GM12878 (cell line): ENCODE measurements around the gene AHCY. TPM values are rescaled to one million over a fixed set of nuclear protein-coding genes. Genes with fewer than 3 reads are reported as not detected.

ENCODE experiments used
- ATAC-seq: fragments of 200-7000 bp; cut with Tn5 transposase; 3 replicates; pipeline ENCODE4 v1.9.1; 2020; ENCODE audit warnings: mild to moderate bottlenecking, moderate library complexity
- BruUV-seq: library from RNA; stranded (reverse); fragments of 400-500 nt; replicated peaks from 2 replicates; lab custom pipeline; 2021; lab: Mats Ljungman, UMichigan
- CTCF ChIA-PET: fragments of 300-600 bp; sonication (Branson Sonifier 250); formaldehyde crosslinking; extraction: SDS; loops from one replicate; lab custom pipeline; 2021; ENCODE audit warnings: inconsistent platforms; lab: Yijun Ruan, JAX
- POLR2A ChIA-PET: fragments of 350-600 bp; formaldehyde crosslinking; extraction: SDS; loops from one replicate; lab custom pipeline; 2021; ENCODE audit warnings: inconsistent platforms; lab: Charles Lee
- RAD21 ChIA-PET: fragments of 300-600 bp; sonication (Branson Sonifier 250); formaldehyde crosslinking; loops from one replicate; lab custom pipeline; 2023; ENCODE audit warnings: antibody characterized with exemption; ENCODE audit not compliant: unreplicated experiment; lab: Charles Lee
- SMC1A ChIA-PET: fragments of 300-600 bp; sonication (Branson Sonifier 250); formaldehyde crosslinking; loops from one replicate; lab custom pipeline; 2023; ENCODE audit not compliant: unreplicated experiment, uncharacterized antibody; lab: Charles Lee
- DNase-seq: peaks from one replicate; pipeline ENCODE4 v3.0.0-alpha.2; 2011; ENCODE audit warnings: low read depth, low spot score
- FAIRE-seq: peaks from 3 replicates; lab custom pipeline; 2011; peaks lifted over from hg19 to GRCh38; lab: Jason Lieb, UNC
- H2AFZ ChIP-seq: 2 replicates; pipeline ENCODE4 v1.6.0; 2011; ENCODE audit warnings: low read depth, low read length, control low read depth; ENCODE audit not compliant: control insufficient read depth
- H3K27ac ChIP-seq: 2 replicates; pipeline ENCODE4 v1.5.1; 2011; ENCODE audit warnings: control low read depth; ENCODE audit not compliant: control insufficient read depth, insufficient read depth
- H3K27me3 ChIP-seq, 2 experiments: replicated peaks in 1 of 2; 2 replicates each; pipeline versions ENCODE4 v1.6.0 to v1.6.1; 2011; ENCODE audit warnings: low read length in 1 of 2; ENCODE audit not compliant: control insufficient read depth in 2 of 2, insufficient read depth in 2 of 2
- H3K36me3 ChIP-seq, 2 experiments: 2 replicates each; pipeline ENCODE4 v1.5.1; 2011; ENCODE audit warnings: low read length in 1 of 2; ENCODE audit not compliant: control insufficient read depth in 2 of 2, insufficient read depth in 2 of 2
- H3K4me1 ChIP-seq: 2 replicates; pipeline ENCODE4 v1.6.1; 2011; ENCODE audit warnings: mild to moderate bottlenecking, low read length, moderate library complexity, mixed read lengths; ENCODE audit not compliant: control insufficient read depth, insufficient read depth
- H3K4me2 ChIP-seq: 2 replicates; pipeline ENCODE4 v1.6.0; 2011; ENCODE audit warnings: control low read depth; ENCODE audit not compliant: control insufficient read depth, insufficient read depth
- H3K4me3 ChIP-seq: fragments of 200-600 bp; sonication (generic); 2 replicates; pipeline ENCODE4 v1.5.1; 2016
- H3K79me2 ChIP-seq: 2 replicates; pipeline ENCODE4 v1.6.0; 2011; ENCODE audit warnings: low read length; ENCODE audit not compliant: control insufficient read depth, insufficient read depth
- H3K9ac ChIP-seq: 2 replicates; pipeline ENCODE4 v1.8.0; 2011; ENCODE audit warnings: low read length, control low read depth, mixed read lengths; ENCODE audit not compliant: control insufficient read depth, insufficient read depth
- H3K9me3 ChIP-seq: replicated peaks from 3 replicates; pipeline ENCODE4 v1.5.1; 2011; ENCODE audit warnings: mild to moderate bottlenecking, low read length; ENCODE audit not compliant: control insufficient read depth, insufficient read depth
- H4K20me1 ChIP-seq: 2 replicates; pipeline ENCODE4 v1.6.0; 2011; ENCODE audit not compliant: control insufficient read depth, insufficient read depth
- CTCF ChIP-seq, 3 experiments: IDR thresholded peaks in 2 of 3; conservative IDR thresholded peaks in 1 of 3; 2 replicates each; pipeline ENCODE4 v1.5.1; 2011; ENCODE audit warnings: low read depth in 3 of 3, low read length in 3 of 3, mild to moderate bottlenecking in 3 of 3, control low read depth in 2 of 3, moderate library complexity in 2 of 3, inconsistent platforms in 1 of 3, mixed read lengths in 1 of 3; ENCODE audit not compliant: control insufficient read depth in 2 of 3, insufficient read depth in 1 of 3; ENCODE audit errors: extremely low read depth in 1 of 3
- GABPA ChIP-seq: IDR thresholded peaks from 2 replicates; pipeline ENCODE4 v1.6.1; 2014; ENCODE audit warnings: antibody characterized with exemption, low read depth, mild to moderate bottlenecking, inconsistent platforms
- IRF4 ChIP-seq: IDR thresholded peaks from 2 replicates; pipeline ENCODE4 v1.6.1; 2011; ENCODE audit warnings: low read depth, low read length
- NFYA ChIP-seq: IDR thresholded peaks from 2 replicates; pipeline ENCODE4 v1.6.1; 2011; ENCODE audit warnings: low read depth, mild to moderate bottlenecking, low read length, improper control_type of control experiment, borderline replicate concordance
- NFYB ChIP-seq: IDR thresholded peaks from 2 replicates; pipeline ENCODE4 v1.6.1; 2011; ENCODE audit warnings: low read depth, mild to moderate bottlenecking, low read length, improper control_type of control experiment, moderate library complexity; ENCODE audit not compliant: insufficient read depth
- WGBS: methylation state at CpG from one replicate; pipeline ENCODE4 v1.1.6; 2016; ENCODE audit warnings: low lambda C conversion rate; ENCODE audit not compliant: insufficient replicate concordance, insufficient coverage; ENCODE audit errors: missing lambda C conversion rate; 5-methylcytosine and 5-hydroxymethylcytosine counted together
- in situ Hi-C: fragments of 300-500 bp; cut with MboI; formaldehyde crosslinking; loops from 9 replicates; pipeline ENCODE4 v1.14.3; 2018; ENCODE audit warnings: mixed read lengths
- intact Hi-C: fragments of 100-400 bp; cut with micrococcal nuclease; formaldehyde crosslinking; loops from one replicate; pipeline ENCODE4 v1.14.2; 2022; ENCODE audit not compliant: unreplicated experiment
- polyA plus RNA-seq, 11 experiments: library from polyadenylated mRNA; depleted of rRNA in 4 of 11; unstranded in 6 of 11; stranded (reverse) in 5 of 11; fragments of >200 nt; fragmentation: Nextera tagmentation in 4 of 11; fragmentation: Illumina TruSeq in 1 of 11; extraction: Ambion mirVana in 4 of 11; extraction: Trizol in 1 of 11; gene quantifications; 1 replicate in 1 of 11; 2 replicates in 10 of 11; pipeline versions ENCODE4 v1.2.1 to v1.2.3, GENCODE V29; 2011 to 2016; ENCODE audit warnings: inconsistent platforms in 2 of 11, missing spikeins in 2 of 11, low read depth in 1 of 11
- total RNA-seq, 4 experiments: library from RNA; depleted of rRNA in 3 of 4; stranded (reverse); fragments of >200 nt in 3 of 4; fragmentation: Illumina TruSeq in 1 of 4; extraction: Trizol in 1 of 4; gene quantifications; 2 replicates each; pipeline versions ENCODE4 v1.2.1 to v1.2.3, GENCODE V29; 2013 to 2021
- TF ChIP-seq, protein P1 (sequence below): fragments of 450-650 bp; IDR thresholded peaks from 2 replicates; pipeline ENCODE4 v1.6.1; 2018; ENCODE audit warnings: borderline replicate concordance, mild to moderate bottlenecking; ENCODE audit not compliant: partially characterized antibody

Gene AHCY
- total and polyA plus RNA-seq, 10 of the 15 experiments (the other 5 are each of a cell fraction or from before 2014, with no cell fraction given), result 84.9 to 223 (median 181) TPM

GRCh38 chr20:34344238-34344637, 41.1 kb upstream of the AHCY start:
- CTCF ChIA-PET, result interaction anchor here (0.7 kb wide), 1 partner anchor 197 kb away, joined by 3 read pairs; no protein-coding TSS in a partner anchor

More at GRCh38 chr20:34344238-34344637, 41.1 kb upstream of the AHCY start:
- Histone ChIP-seq H3K27ac (no peak overlapping the region), H3K4me1 (peaks cover 6% of the 10 kb centered on the region; the same call in 1 of the 2 replicates), H3K9me3 (no peaks in the 10 kb centered on the region), H3K27me3 (no peaks in the 10 kb centered on the region), H3K9ac (no peak overlapping the region), H3K4me2 (no peak overlapping the region), H3K79me2 (no peaks in the 10 kb centered on the region), H4K20me1 (no peaks in the 10 kb centered on the region), H3K36me3 (no peaks in the 10 kb centered on the region), H3K4me3 (no peak overlapping the region), H2AFZ (no peak overlapping the region)
- ATAC-seq, result no peak
- 100% methylated on average over 3 of the region's 5 CpGs for WGBS
- no TSS peak for BruUV-seq
- ChIA-PET POLR2A (interaction anchor here (0.6 kb wide), 1 partner anchor 172 kb away, joined by 3 read pairs; the partner anchor contains the start of gene DYNLRB1), SMC1A (interaction anchor here (0.6 kb wide), 1 partner anchor 710 kb away, joined by 4 read pairs; no protein-coding TSS in a partner anchor), RAD21 (no interaction called here)
- TF ChIP-seq GABPA (no peak), IRF4 (no peak), NFYB (no peak), NFYA (no peak), CTCF (IDR thresholded peaks at IDR 0.05 in 2 of 3, conservative IDR thresholded peaks at IDR 0.05 in 1 of 3; ENCODE audit: control insufficient read depth in 2 of 3, extremely low read depth in 1 of 3, insufficient read depth in 1 of 3, low read depth in 3 of 3, low read length in 3 of 3) (no peak)
- TF ChIP-seq, protein P1, sequence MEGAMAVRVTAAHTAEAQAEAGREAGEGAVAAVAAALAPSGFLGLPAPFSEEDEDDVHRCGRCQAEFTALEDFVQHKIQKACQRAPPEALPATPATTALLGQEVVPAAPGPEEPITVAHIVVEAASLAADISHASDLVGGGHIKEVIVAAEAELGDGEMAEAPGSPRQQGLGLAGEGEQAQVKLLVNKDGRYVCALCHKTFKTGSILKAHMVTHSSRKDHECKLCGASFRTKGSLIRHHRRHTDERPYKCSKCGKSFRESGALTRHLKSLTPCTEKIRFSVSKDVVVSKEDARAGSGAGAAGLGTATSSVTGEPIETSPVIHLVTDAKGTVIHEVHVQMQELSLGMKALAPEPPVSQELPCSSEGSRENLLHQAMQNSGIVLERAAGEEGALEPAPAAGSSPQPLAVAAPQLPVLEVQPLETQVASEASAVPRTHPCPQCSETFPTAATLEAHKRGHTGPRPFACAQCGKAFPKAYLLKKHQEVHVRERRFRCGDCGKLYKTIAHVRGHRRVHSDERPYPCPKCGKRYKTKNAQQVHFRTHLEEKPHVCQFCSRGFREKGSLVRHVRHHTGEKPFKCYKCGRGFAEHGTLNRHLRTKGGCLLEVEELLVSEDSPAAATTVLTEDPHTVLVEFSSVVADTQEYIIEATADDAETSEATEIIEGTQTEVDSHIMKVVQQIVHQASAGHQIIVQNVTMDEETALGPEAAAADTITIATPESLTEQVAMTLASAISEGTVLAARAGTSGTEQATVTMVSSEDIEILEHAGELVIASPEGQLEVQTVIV, result no peak
- FAIRE-seq, result no peak
- in situ Hi-C loops (no loop called here), intact Hi-C loops (no loop called here)
- DNase-seq, result no peak
